ENCODE results near the gene STT3B.

Gene STT3B

GRCh38 chr3:31634476-31634875 lies 101.8 kb downstream of the STT3B start:
- peak overlapping the region; percentile 92 for H3K23ac ChIP-seq (ENCODE audit: low read length)
- H3K9me3 ChIP-seq (ENCODE audit: insufficient read depth, low read depth, low read length): no peaks in the 10 kb centered on the region
- no peak overlapping the region for H3K18ac ChIP-seq (ENCODE audit: low read length)
- no peaks in the 10 kb centered on the region for H3K79me2 ChIP-seq (ENCODE audit: control insufficient read depth, insufficient read depth, low read length, poor library complexity)
- no peak overlapping the region for H2BK120ac ChIP-seq (ENCODE audit: insufficient read depth, low read length, poor library complexity)
- no peak overlapping the region for H4K12ac ChIP-seq (ENCODE audit: low read depth, low read length)
- no peak overlapping the region for H2AK5ac ChIP-seq (ENCODE audit: low read length)
- no peak overlapping the region for H2AFZ ChIP-seq (ENCODE audit: insufficient read depth, low read length, poor library complexity)
- no peak overlapping the region for H4K91ac ChIP-seq (ENCODE audit: low read depth, low read length)
- peak; percentile 7 to 28 for DNase-seq
- H3K4ac ChIP-seq (ENCODE audit: low read depth, low read length): no peak overlapping the region
- no peaks in the 10 kb centered on the region for H3K27me3 ChIP-seq (ENCODE audit: insufficient read depth, low read length)
- H4K8ac ChIP-seq (ENCODE audit: low read depth, low read length): no peak overlapping the region
- H3K4me2 ChIP-seq (ENCODE audit: low read length): no peak overlapping the region
- H3K79me1 ChIP-seq (ENCODE audit: low read length): no peaks in the 10 kb centered on the region
- H3K36me3 ChIP-seq (ENCODE audit: control insufficient read depth in 1 of 2, insufficient read depth in 2 of 2, low read length in 2 of 2): peaks cover 7 to 8% of the 10 kb centered on the region in 2 experiments
- H3K4me1 ChIP-seq (ENCODE audit: control insufficient read depth in 1 of 2, insufficient read depth in 2 of 2, low read length in 2 of 2): no peaks in the 10 kb centered on the region
- no peak overlapping the region for H2BK12ac ChIP-seq (ENCODE audit: low read length)
- no peak overlapping the region for H2BK5ac ChIP-seq (ENCODE audit: low read depth, low read length, poor library complexity)
- no peak overlapping the region for H3K9ac ChIP-seq (ENCODE audit: low read length)
- no peak overlapping the region for H3K4me3 ChIP-seq (ENCODE audit: low read depth, low read length)
- no peak overlapping the region for H3K14ac ChIP-seq (ENCODE audit: low read length)
- H3K27ac ChIP-seq (ENCODE audit: low read depth, low read length): no peak overlapping the region
- no CpG with 5 or more reads among the region's 2 CpGs for WGBS (ENCODE audit: extremely low coverage, insufficient coverage, insufficient read length)

- H3K79me1 ChIP-seq (ENCODE audit: low read length): no peaks in the 10 kb centered on the region
- no peaks in the 10 kb centered on the region for H3K4me1 ChIP-seq (ENCODE audit: control insufficient read depth in 1 of 2, insufficient read depth in 2 of 2, low read length in 2 of 2)
- no peak overlapping the region for H2BK120ac ChIP-seq (ENCODE audit: insufficient read depth, low read length, poor library complexity)
- H2AK5ac ChIP-seq (ENCODE audit: low read length): no peak overlapping the region
- no peaks in the 10 kb centered on the region for H3K27me3 ChIP-seq (ENCODE audit: insufficient read depth, low read length)
- H3K27ac ChIP-seq (ENCODE audit: low read depth, low read length): no peak overlapping the region
- no peak overlapping the region for H3K23ac ChIP-seq (ENCODE audit: low read length)
- H3K4me3 ChIP-seq (ENCODE audit: low read depth, low read length): no peak overlapping the region
- H4K12ac ChIP-seq (ENCODE audit: low read depth, low read length): no peak overlapping the region
- no peak for DNase-seq
- H3K79me2 ChIP-seq (ENCODE audit: control insufficient read depth, insufficient read depth, low read length, poor library complexity): no peaks in the 10 kb centered on the region
- no peak overlapping the region for H3K9ac ChIP-seq (ENCODE audit: low read length)
- no peak overlapping the region for H2BK5ac ChIP-seq (ENCODE audit: low read depth, low read length, poor library complexity)
- H4K8ac ChIP-seq (ENCODE audit: low read depth, low read length): no peak overlapping the region
- no peak overlapping the region for H4K91ac ChIP-seq (ENCODE audit: low read depth, low read length)
- no peak overlapping the region for H3K14ac ChIP-seq (ENCODE audit: low read length)
- no peak overlapping the region for H3K4ac ChIP-seq (ENCODE audit: low read depth, low read length)
- no peak overlapping the region for H2AFZ ChIP-seq (ENCODE audit: insufficient read depth, low read length, poor library complexity)
- H3K4me2 ChIP-seq (ENCODE audit: low read length): no peak overlapping the region
- no peak overlapping the region for H3K18ac ChIP-seq (ENCODE audit: low read length)
- no peak overlapping the region for H2BK12ac ChIP-seq (ENCODE audit: low read length)
- H3K36me3 ChIP-seq (ENCODE audit: control insufficient read depth in 1 of 2, insufficient read depth in 2 of 2, low read length in 2 of 2): peaks cover 7 to 8% of the 10 kb centered on the region in 2 experiments
- no CpG with 5 or more reads among the region's 1 CpG for WGBS (ENCODE audit: extremely low coverage, insufficient coverage, insufficient read length)
- H3K9me3 ChIP-seq (ENCODE audit: insufficient read depth, low read depth, low read length): no peaks in the 10 kb centered on the region
These were observed 102.8 kb downstream of the STT3B start for GRCh38 chr3:31635545-31635944.

GRCh38 chr3:31636049-31636448 lies 103.3 kb downstream of the STT3B start:
- Histone ChIP-seq H3K36me3 (ENCODE audit: control insufficient read depth in 1 of 2, insufficient read depth in 2 of 2, low read length in 2 of 2) (peaks cover 4 to 5% of the 10 kb centered on the region in 2 experiments), H3K4me1 (ENCODE audit: control insufficient read depth in 1 of 2, insufficient read depth in 2 of 2, low read length in 2 of 2) (no peaks in the 10 kb centered on the region), H4K91ac (ENCODE audit: low read depth, low read length) (no peak overlapping the region), H2BK12ac (ENCODE audit: low read length) (no peak overlapping the region), H2BK5ac (ENCODE audit: low read depth, low read length, poor library complexity) (no peak overlapping the region), H3K9ac (ENCODE audit: low read length) (no peak overlapping the region), H2AFZ (ENCODE audit: insufficient read depth, low read length, poor library complexity) (no peak overlapping the region), H3K79me2 (ENCODE audit: control insufficient read depth, insufficient read depth, low read length, poor library complexity) (no peaks in the 10 kb centered on the region), H3K27ac (ENCODE audit: low read depth, low read length) (no peak overlapping the region), H3K14ac (ENCODE audit: low read length) (no peak overlapping the region), H3K18ac (ENCODE audit: low read length) (no peak overlapping the region), H4K8ac (ENCODE audit: low read depth, low read length) (no peak overlapping the region), H3K4me3 (ENCODE audit: low read depth, low read length) (no peak overlapping the region), H3K4ac (ENCODE audit: low read depth, low read length) (no peak overlapping the region), H4K12ac (ENCODE audit: low read depth, low read length) (no peak overlapping the region), H3K27me3 (ENCODE audit: insufficient read depth, low read length) (no peaks in the 10 kb centered on the region), H3K9me3 (ENCODE audit: insufficient read depth, low read depth, low read length) (no peaks in the 10 kb centered on the region), H3K4me2 (ENCODE audit: low read length) (no peak overlapping the region), H2AK5ac (ENCODE audit: low read length) (no peak overlapping the region), H2BK120ac (ENCODE audit: insufficient read depth, low read length, poor library complexity) (no peak overlapping the region), H3K79me1 (ENCODE audit: low read length) (no peaks in the 10 kb centered on the region), H3K23ac (ENCODE audit: low read length) (no peak overlapping the region)
- WGBS (ENCODE audit: extremely low coverage, insufficient coverage, insufficient read length): no CpG with 5 or more reads among the region's 4 CpGs
- DNase-seq: no peak

- Histone ChIP-seq H3K4me2 (ENCODE audit: low read length) (no peak overlapping the region), H3K23ac (ENCODE audit: low read length) (no peak overlapping the region), H3K27ac (ENCODE audit: low read depth, low read length) (no peak overlapping the region), H3K4me3 (ENCODE audit: low read depth, low read length) (no peak overlapping the region), H4K91ac (ENCODE audit: low read depth, low read length) (no peak overlapping the region), H3K9me3 (ENCODE audit: insufficient read depth, low read depth, low read length) (no peaks in the 10 kb centered on the region), H3K27me3 (ENCODE audit: insufficient read depth, low read length) (no peaks in the 10 kb centered on the region), H3K79me2 (ENCODE audit: control insufficient read depth, insufficient read depth, low read length, poor library complexity) (no peaks in the 10 kb centered on the region), H3K4me1 (ENCODE audit: control insufficient read depth in 1 of 2, insufficient read depth in 2 of 2, low read length in 2 of 2) (no peaks in the 10 kb centered on the region), H3K18ac (ENCODE audit: low read length) (no peak overlapping the region), H4K12ac (ENCODE audit: low read depth, low read length) (no peak overlapping the region), H3K9ac (ENCODE audit: low read length) (no peak overlapping the region), H3K4ac (ENCODE audit: low read depth, low read length) (no peak overlapping the region), H2BK5ac (ENCODE audit: low read depth, low read length, poor library complexity) (no peak overlapping the region), H3K79me1 (ENCODE audit: low read length) (no peaks in the 10 kb centered on the region), H4K8ac (ENCODE audit: low read depth, low read length) (no peak overlapping the region), H2BK12ac (ENCODE audit: low read length) (no peak overlapping the region), H2AFZ (ENCODE audit: insufficient read depth, low read length, poor library complexity) (no peak overlapping the region), H3K36me3 (ENCODE audit: control insufficient read depth in 1 of 2, insufficient read depth in 2 of 2, low read length in 2 of 2) (peaks cover under 1 to 1% of the 10 kb centered on the region in 2 experiments), H2BK120ac (ENCODE audit: insufficient read depth, low read length, poor library complexity) (no peak overlapping the region), H3K14ac (ENCODE audit: low read length) (no peak overlapping the region), H2AK5ac (ENCODE audit: low read length) (no peak overlapping the region)
- no CpG with 5 or more reads among the region's 2 CpGs for WGBS (ENCODE audit: extremely low coverage, insufficient coverage, insufficient read length)
- DNase-seq: no peak
These were observed 104.1 kb downstream of the STT3B start for GRCh38 chr3:31636694-31637442.
